KG1 (cell line): Measurements from ENCODE around the gene NUMB.

Experiments
- DNase-seq: peaks from one replicate; lab custom pipeline; 2025; lab: John Stamatoyannopoulos, UW

The NUMB gene

DNA sequence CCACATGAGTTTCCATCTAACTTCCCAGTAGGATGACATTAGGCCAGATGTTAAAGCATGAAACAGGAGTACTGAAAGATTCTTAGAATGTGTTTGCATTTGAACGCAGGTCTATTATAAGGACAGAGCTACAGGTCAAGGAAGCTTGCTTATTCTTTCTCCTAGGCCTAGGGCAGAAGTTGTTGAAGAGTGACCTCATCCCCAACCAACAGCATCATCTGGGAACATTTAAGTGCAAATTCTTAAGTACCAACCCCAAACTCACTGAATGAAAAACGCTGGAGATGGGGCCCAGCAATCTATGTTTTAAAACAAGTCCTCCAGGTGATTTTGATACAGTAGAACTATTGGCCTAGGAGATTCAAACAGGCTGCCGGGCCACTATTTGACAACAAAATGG, 168.6 kb downstream of the NUMB start:
- no peak for DNase-seq

DNA sequence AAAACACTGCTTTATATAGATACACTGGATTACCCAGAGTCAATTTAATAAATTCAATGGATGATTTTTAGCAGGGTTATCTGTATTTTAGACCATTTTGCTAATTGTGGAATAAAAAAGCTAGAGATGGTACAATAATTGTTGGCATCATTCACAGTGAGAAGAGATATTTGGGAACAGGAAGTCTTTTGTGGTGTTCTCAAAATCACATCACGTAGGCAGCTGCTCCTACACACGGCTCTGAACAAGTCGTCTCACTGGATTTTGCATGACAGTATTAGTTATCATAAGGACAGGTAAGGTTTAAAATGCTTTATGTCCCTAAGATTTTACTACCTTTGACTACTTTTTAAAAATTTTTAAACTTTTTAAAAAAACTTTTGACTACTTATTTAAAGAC, 169.0 kb downstream of the NUMB start:
- no peak for DNase-seq

GRCh38 chr14:73287071-73287470, 171.3 kb downstream of the NUMB start:
- no peak for DNase-seq

- DNase-seq = no peak
These were observed 171.7 kb downstream of the NUMB start for GRCh38 chr14:73286598-73286997.

DNA sequence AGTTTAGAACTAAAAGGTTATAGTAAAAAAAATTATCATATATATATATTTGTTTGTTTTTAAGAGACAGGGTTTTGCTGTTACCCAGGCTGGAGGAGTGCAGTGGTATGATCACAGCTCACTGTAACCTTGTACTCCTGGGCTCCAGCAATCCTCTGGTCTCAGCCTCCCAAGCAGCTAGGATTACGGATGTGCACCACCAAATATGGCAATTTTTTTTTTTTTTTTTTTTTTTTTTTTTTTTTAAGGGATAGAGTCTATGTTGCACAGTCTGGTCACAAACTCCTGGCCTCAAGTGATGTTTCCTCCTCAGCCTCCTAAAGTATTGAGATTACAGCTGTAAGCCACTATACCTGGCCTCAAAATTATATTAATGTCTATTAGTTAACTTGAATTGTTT, 172.4 kb downstream of the NUMB start:
- DNase-seq = no peak

DNA sequence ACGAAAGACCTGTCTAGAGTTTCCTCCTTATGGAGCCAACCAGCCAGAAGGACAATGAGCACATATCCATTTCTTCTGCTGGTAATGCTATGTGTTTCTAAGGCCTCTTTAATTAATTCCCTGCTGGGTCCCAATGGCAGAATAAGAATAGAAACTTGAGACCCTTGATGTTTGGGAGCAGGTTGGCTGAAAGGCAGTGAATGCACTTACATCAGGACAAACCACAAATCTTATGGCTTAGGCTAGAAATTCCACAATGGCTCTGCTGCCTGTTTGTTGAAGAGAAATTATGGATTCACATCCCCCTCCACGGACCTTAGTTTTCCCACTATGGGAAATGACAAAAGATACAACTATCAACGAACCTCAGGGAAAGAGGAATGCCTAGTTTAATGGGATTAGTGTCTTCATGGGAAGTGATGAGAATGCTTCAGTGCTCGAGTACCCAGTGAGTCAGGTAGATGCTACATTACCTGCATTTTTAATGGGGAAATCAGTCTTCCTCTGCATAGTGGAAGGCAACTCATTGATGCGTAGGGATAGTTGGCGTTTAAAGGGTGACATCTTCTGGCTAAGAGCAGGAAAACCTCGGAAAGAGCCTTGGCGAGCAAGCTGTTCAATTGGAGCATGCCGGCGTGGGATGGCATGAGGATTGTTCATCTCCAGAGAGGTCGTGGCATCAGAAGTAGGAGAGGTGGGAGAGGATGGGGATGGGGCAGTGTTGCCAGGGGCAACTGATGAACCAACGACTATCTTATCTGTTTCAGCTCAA, 174.6 kb downstream of the NUMB start:
- no peak for DNase-seq

- no peak for DNase-seq
These were observed 177.4 kb downstream of the NUMB start for GRCh38 chr14:73280903-73281302.

DNA sequence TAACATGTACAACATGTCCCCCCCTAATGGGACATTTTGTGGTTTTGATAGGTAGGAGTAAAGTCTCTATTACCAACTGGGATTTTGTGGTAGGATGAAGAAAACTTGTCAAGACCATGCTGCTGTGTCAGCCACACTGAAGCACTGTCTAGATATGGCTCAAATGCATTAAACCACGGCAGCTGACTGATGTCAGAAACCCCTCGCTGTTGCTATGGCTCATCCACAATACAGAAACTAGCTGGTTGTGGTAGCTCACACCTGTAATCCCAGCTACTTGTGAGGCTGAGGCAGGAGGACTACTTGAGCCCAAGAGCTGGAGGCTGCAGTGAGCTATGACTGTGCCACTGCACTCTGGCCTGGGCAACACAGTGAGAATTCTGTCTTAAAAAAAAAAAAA, 181.0 kb downstream of the NUMB start:
- no peak for DNase-seq

DNA sequence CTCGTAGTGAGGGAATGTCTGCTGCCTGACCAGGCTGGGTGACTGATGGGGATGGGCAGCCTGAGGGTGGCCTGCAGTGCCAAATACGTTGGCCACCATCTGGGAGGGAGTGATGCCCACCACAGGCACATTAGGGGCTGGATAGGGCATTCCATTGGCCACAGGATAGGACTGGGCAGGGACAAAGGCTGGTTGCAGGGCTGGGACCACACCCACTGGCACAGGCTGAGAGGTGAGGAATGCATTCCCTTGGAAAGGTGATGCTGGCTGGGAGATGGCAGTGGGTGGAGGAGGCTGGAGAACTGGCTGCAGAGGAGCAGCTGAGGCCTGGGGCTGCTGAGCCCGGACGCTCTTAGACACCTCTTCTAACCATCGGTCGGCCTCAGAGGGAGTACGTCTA, 181.5 kb downstream of the NUMB start:
- no peak for DNase-seq

DNA sequence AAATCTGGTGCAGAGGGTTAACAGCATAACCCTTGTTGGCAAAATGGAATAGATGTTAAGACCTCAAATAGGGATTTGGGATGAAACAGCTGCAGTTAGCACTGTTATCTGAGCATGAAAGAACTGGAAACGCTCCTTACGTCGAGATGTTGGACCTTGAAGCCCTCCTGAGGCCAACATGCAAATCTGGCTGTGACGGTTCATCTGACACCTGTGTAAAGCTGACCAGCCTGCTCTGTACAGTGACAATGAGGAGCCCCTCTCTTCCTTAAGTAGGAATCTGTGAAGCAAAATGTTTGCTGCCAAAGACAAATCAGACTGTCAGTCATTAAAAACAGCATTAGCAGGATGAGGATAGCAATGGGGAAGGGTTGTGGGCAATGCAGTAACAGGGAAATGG, 184.5 kb downstream of the NUMB start:
- no peak for DNase-seq

DNA sequence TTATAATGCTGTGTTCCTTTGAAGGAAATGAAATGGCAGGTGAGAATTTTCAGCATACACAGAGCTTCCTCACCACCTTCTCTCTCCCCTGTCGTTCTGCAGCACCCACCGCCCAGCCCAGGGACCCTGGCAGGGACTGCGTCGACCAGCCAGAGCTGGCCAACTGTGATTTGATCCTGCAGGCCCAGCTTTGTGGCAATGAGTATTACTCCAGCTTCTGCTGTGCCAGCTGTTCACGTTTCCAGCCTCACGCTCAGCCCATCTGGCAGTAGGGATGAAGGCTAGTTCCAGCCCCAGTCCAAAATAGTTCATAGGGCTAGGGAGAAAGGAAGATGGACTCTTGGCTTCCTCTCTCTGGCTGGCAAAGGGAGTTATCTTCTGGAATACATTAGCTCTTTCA, 186.0 kb downstream of the NUMB start:
- no peak for DNase-seq

DNA sequence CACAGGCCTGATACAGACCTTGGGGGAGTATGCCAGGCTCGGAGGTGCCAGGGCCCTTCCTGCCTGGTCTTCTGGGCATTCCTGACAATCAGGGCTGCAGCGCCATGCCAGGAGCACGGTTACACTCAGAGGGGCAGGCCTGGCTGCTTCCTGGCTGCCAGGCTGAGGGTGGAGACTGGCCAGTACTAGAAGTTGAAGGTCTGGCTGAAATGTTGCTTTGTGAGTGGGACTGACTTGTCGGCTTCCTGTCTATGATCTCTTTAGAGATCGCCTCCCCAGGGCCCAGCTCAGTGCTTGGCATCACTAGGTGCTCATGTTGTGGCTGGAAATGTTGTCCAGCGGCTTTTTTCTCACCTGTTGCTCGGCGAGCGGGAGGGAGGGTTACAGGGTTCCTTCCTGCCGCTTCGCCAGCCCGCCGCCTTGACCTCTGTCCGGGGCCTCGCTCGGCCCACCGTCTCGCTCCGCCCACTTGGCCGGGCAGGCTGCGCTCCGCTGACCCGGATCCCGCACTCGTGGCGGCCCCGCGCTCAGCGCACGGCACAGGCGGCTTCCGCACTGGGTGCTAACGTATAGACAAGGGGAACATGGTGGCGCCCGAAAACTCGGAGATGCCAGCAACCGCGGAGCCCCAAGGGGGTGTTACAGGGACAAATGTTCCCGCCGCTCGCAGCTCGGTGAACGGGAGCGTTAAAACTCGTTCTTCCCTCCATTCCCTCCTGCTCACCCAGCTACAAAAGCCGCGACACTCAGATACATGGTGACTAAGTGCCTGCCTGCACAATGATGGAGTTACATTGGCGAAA, 188.4 kb downstream of the NUMB start:
- no peak for DNase-seq

GRCh38 chr14:73267474-73267873, 190.9 kb downstream of the NUMB start:
- no peak for DNase-seq

GRCh38 chr14:73266317-73266716, 192.0 kb downstream of the NUMB start:
- no peak for DNase-seq

DNA sequence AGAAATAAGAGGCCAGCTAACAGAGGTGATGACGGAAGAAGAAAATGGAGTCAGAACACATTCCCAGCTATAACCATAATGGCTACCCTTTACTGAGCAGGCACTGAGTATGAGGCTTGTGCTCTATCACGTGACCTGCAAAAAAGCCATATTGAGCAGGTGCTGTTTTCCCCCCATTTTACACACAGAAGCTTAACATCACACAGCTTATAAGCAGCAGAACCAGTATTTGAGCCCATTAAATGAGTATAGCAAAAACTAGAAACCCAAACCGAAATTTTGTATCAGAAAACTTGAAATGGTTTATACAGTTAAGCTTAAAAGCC, 192.7 kb downstream of the NUMB start:
- DNase-seq = no peak

DNA sequence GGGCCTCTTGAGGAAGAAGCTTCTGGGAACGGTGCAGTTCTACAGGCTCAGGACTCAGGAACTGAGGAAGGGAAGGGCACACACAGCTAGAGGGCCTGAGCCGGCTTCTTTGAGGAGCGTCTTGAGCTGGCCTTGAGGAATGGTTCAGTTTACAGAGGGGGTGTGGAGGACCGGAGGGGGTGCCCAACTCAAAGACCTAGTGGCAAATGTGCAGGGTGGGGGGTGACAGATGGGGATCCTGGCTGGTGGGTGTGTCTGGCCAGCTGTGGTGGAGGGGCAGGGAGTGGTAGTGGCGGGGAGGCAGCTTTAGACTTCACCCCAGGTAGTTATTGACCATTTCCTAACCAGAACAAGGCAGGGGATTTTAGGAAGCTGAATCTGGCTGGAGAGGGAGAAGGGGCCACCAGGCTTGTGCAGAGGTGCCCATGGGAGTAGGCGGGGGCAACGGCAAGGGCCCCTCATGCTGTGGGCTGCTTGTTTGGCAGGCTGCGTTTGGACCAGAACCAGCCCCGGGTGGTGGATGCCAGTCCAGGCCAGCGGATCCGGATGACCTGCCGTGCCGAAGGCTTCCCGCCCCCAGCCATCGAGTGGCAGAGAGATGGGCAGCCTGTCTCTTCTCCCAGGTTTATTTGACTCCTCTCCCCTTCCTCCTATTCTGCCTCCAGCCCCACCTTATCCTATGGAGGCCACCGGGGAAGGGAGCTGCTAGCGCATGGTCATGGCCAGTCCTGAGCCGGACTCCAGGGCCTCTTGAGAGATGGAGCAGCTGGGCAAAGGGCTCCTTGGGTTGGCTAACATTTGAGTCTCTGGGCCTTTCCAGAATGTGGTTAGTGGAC, 193.2 kb downstream of the NUMB start:
- no peak for DNase-seq

GRCh38 chr14:73264080-73264884, 194.1 kb downstream of the NUMB start:
- no peak for DNase-seq

DNA sequence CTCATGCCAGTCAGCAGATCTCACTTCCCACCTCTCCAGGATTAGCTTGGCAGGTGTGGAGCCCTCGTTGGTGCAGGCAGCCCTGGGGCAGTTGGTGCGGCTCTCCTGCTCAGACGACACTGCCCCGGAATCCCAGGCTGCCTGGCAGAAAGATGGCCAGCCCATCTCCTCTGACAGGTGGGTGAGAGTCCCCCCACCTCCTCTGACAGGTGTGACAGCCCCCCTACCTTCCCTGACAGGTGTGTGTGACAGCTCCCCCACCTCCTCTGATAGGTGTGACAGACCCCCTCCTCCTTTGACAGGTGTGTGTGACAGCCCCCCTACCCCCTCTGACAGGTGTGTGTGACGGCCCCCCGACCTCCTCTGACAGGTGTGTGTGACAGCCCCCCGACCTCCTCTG, 194.7 kb downstream of the NUMB start:
- DNase-seq = no peak

DNA sequence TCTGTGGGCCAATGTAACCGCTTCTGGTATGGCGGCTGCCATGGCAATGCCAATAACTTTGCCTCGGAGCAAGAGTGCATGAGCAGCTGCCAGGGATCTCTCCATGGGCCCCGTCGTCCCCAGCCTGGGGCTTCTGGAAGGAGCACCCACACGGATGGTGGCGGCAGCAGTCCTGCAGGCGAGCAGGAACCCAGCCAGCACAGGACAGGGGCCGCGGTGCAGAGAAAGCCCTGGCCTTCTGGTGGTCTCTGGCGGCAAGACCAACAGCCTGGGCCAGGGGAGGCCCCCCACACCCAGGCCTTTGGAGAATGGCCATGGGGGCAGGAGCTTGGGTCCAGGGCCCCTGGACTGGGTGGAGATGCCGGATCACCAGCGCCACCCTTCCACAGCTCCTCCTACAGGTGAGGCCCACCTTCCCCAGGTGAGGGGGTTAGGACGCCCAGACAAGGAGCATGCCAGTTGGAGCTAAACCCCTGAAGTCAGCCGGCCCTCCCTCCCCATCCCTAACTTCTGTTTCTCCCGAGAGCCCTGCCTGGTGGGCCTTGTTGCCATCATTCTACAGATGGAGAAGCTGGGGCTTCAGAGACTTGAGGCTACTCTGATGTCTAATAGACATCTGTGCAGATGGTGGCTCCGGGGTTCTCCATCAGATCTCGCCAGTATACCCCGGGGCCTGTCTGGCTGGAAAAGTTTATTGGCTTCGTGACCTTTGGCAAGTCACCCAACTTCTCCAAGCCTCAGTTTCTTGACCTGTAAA, 195.7 kb downstream of the NUMB start:
- DNase-seq = no peak

GRCh38 chr14:73261520-73262426, 196.6 kb downstream of the NUMB start:
- DNase-seq = no peak
